SIG-M5 treated with dmso at 0.1 percent for 504 hours (cell line): ENCODE results near the gene GUCA2B.

ENCODE experiments used
- DNase-seq: peaks from one replicate; lab custom pipeline; 2025; ENCODE audit not compliant: unreplicated experiment; lab: John Stamatoyannopoulos, UW

The GUCA2B gene

DNA sequence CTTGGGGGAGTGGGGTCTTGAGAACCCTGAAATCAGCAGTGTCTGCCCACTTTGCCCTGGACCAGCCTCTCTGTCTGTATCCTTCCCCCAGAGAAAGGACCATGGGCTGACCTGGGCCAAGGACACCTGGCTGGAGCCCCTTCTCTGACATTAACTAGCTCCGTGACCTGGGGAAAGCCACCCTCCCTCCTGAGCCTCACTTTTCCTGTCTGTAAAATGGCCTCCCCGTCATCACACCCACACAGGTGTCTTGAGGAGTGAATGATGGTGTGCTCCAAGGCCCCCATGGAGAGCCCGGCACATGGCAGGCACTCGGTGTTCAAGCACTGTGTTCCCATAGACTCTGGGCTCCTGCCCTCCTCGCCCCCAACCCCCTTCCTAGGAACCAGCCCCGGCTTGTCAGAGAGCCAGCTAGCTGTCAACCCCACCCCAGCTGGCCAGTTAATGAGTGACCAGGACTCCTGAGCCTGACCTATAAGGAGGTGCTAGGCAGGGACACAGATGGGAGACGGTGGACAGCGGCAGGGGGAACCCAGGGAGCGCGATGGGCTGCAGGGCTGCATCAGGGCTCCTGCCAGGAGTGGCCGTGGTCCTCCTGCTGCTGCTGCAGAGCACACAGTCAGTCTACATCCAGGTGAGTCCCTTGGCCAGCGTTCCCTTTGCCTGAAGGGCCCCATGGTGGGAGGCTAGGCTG lies at the start of gene GUCA2B:
TSS of gene GUCA2B (plus strand) at position 504 of the 694 bp plus-strand sequence. CDS start at position 545, 41 bp downstream.
- DNase-seq: no peak

DNA sequence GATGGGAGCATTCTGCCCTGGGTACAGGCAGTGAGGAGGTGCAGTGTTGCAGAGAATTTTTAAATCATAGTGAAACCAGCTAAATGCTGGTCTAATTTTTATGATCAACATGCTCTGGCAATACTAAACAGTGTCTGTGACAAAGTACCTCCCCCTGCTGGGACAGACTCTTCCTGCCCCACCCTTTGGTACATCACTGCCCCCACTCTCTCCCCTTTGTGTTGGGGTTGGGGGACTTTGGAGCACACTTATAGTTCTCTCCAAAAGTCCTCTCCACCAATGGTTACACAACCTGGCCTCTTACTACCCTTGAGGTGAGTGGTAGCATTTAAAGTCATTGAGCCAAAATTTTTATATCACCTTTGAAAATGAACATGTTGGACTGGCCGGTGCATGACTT lies 48.2 kb upstream of the GUCA2B start:
- no peak for DNase-seq

DNA sequence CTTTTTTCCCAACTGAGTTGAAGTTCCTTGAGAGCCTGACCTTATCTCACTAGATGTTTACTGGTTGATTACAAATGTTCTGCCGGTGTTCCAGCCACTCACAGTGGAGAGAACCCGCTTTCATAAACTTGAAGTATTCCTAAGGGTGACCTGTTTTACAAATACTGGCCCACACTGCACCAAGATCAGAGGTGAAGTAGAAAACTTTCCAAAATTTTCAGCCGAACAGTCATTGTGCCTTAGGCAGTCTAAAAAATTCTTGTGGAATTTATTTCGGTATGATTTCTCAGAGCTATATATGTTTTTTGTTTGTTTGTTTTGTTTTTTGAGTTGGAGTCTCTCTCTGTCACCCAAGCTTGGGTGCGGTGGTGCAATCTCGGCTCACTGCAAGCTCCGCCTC lies 44.9 kb upstream of the GUCA2B start:
- DNase-seq: no peak

DNA sequence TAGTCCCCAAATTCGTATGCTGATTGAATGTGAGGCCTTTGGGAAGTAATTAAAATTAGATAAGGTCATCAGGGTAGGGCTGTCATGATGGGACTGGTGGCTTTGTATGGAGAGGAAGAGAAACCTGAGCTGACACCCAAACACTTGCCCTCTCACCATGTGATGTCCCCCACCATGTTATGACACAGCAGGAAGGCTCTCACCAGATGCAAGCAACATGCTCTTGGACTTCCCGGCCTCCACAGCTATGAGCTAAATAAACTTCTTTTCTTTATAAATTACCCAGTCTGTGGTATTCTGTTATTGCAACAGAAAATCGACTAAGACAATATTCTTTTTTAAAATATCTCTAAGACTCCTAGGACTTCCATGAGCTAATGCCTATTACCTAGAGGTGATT lies 43.6 kb upstream of the GUCA2B start:
- DNase-seq: no peak

DNA sequence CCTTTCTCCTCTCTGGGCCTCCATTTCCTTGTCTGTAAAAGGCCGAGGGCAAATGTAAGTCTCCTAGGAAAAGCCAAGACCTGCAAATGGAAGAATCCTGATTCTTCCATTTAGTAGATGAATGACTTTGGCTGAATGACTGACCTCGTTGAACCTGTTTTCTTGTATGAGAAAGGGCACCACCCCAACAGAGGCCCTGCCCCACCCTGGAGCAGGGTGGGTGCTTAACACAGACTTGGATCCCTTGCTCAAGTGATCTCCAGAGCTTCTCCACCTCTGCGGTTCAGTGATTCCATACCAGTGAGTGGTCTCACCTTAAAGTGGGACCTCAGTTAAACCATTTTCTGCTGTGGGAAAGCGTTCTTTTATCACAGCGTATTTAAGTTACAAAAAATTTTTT lies 39.0 kb upstream of the GUCA2B start:
- DNase-seq: no peak

DNA sequence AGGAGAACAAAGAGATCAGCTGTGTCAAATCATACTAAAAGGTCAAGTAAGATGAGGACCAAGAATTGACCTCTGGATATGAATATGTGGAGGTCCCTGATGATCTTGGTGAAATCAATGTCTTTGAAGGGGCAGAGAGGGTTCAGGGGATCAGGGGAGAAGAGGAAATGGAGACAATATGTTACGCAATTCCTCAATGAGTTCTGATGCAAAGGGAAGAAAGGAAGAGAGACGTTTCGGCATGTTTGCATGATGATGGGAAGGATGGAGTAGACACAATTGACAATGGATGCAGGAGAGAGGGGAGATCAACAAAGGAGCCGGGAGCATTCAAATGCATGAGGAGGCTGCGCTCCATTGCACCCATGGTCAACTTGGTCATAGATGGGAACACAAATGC lies 36.0 kb upstream of the GUCA2B start:
- no peak for DNase-seq

DNA sequence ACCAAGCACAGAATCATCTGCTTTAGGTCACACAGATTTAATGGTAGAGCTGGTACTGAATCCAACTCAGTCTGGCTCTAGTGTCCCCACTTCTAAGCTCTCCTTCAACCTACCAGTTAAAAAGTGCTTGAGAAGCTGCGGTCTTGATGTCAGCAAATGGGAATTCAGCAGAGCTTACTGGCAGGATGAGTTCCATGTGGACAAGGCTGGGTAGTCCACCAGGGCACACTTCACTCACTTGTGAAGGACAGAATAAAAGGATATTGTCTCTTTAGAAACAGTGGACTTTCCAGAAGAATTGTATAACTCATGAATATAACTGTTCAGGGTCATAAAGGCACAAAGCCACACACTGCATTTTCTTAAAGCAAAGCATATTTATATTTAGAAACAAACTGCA lies 35.1 kb upstream of the GUCA2B start:
- no peak for DNase-seq

DNA sequence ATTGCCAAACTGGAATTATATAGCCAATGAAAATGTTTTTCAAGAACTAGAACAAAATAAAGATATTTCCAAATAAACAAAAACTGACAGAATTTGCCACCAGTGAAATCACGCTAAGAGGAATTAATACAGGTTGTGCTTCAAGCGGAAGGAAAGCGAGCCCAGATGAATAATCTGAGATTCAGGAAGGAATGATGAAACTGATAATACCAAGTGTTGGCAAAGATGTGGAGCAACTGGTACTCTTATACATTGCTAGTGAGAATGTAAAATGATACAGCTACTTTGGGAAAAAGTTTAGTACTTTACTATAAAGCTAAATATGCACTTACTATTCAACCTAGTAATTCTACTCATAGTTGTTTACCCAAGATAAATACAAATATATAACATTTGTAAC lies 30.8 kb upstream of the GUCA2B start:
- no peak for DNase-seq

DNA sequence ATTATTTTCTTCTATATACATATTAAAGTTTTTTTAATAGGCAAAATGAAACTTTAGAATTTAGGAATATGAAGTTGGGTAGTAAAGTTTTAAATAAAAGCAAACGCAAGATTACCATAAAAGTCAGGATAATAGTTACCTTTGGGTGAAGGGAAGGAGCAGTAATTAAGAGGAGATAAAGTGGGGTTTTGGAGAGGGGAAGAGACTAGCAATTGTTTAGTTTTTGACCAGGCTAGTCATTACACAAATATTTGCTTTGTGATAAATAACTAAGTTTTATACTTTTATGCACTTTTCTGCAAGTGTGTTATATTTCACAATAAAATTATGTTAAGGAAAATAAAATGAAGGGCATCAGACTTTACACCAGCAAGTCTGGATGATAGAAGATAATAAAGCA lies 27.7 kb upstream of the GUCA2B start:
- DNase-seq: no peak

DNA sequence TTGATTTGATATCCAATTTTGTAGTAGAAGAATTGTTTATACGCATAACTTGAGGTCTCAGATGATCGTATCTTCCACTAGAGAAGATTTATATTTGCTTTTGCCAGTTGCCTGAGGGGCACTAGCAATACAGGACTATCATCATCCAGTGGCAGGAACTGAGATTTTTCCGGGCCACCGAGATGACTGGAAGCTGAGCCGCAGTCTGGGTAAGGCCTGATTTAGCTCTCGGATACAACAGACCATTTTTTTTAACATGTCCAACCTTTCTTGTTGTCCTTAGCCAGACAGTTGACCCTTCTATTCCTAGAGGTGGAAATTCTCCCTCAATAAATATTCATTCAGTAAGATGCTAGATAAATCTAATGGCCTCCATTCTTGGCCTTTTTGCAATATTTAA lies 25.4 kb upstream of the GUCA2B start:
- no peak for DNase-seq

DNA sequence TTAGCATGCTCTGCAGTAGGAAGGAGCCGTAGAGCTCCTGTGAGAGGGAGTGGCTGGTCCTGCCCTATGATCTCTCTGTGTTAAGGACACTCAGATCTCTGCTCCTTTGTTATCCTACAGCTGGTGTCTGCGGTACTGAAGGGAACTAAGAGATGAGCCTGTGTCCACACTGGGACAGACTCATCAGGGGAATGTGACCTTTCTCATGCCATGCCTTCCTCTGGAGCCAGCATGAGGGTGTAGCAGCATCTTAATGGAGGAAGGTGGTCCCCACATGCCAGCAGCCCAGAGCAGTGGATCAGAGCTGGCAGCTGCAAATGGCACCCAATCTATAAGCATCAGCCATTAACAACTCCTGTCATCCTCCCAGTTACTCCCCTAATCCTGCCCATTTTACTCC lies 24.7 kb upstream of the GUCA2B start:
- no peak for DNase-seq

DNA sequence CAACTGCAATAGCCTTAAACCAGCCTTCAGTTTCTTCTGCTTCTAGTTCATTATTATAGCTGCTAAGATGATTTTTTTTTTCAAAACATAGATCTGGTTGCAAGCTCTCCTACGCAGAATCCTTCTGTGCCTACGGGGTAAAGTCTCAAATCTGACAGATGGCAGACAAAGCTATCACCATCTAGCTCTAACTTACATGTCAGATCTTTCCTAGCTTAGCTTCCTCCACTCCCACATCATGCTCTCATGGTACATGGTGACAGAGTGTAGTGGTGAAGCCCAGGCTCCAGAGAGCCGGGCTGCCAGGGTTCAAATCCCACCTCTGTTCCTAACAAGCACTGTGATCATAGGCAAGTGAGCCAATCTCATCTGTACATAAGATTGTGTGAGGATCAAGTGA lies 24.2 kb upstream of the GUCA2B start:
- DNase-seq: no peak

DNA sequence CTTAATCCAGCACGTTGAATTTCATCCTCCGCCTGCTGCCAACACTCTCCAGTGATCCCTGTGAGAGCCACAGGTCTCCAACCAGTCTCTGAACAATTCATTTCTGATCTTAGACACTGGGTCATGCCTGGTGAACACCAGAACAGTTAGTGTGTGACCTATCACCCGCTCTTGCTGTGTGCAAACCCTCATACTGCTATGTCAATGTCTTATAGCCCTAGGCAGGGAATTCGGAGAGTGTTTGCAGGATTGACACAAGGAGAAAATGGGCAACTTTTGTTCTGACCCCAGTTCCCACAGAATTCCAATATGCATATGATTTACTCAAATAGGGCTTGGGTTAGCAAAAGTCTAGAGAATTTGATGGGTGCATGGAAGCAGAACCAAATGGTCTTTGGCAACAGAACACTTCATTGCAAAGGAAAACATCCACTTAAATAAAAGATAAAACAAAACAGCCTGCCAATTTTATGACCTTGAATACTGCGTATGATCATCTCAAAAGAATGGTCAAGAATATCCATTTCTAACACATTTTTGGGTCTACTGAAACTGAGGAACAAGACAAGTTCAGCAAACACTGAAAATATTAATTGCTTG lies 23.0 kb upstream of the GUCA2B start:
- DNase-seq: no peak

DNA sequence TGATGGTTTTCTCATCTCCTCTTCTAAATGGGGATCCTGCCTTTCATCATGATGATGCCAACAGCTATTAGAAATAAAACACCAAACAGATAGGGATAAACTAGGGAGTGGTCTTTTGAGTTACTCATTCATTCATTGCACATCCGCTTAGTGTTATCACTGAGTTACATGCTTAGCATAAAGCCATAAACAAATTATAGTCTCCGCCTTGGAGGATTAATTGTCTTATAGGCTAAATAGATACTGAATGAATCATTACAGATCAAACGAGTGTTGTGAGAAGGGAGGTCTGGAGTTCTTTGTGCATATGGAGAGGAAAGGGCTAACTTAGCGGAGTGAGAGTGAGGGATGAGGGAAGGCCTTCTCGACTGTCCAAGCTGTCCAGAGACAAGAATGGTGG lies 19.8 kb upstream of the GUCA2B start:
- DNase-seq: no peak

DNA sequence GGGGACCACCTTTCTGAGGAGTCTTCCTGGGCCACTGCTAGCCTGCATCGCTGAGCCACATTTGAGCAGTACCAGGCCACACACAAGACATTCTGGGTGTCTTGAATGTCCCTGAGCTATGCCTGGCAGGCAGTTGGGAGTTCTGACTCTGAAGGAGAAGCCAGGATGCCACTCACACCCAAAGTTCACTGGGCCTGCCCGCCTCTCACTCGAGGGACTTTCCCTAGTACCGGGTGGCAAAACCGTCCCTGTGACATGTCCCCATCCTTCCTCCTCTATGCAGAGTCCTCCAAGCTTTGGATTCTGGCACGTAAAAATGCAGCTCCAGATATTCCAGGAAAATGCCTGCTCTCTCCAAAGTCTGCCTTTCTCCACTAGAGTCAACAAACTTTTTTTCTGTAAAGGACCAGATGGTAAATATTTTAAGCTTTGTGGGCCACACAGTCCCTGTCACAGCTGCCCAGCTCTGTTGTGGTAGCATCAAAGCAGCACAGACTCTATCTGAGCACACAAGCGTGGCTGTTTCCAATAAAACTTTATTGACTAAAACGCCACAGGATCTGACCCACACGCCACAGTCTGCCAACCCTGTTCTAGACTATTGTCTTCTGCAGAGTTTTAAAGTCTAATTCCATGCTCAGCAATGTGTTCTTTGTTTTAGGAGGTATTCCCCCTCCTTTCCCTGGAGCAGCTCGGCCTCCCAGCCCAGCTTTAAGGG lies 19.2 kb upstream of the GUCA2B start:
- no peak for DNase-seq

DNA sequence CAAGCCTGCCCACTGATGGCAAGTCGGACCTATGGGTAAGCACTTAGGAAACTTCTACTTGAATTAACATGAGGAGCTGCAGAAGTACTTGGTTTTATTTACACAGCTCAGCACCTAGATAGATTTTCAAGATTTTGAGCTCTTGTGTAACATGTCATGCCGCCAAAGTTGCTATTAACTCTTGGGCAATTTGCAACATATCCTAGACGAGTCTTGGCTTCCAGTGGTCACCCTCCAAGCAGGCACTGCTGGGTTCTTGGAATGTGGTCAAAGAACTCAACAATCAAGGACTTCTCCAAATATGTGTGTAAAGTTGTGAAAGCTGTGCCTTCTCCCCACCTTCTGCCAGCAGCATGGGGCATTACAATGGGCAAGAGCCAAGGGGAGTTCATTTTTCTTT lies 17.8 kb upstream of the GUCA2B start:
- no peak for DNase-seq

DNA sequence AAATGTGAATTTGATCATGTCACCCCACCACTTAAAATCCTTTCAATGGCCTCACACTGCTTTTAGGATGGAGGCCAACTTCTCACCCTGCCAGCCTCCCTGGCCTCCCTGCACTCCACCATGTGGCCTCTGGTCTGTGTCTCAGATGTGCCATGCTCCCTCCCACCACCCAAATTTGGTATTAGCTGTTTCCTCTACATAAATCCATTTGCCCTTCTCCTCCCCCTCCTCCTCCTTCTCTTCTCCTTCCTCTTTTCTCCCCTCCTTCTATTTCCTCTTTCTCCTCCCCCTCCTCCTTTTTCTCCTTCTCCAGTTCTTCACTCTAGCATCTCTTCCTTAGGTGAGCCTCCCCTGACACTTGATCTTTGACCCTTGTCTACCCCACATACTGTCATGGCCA lies 16.7 kb upstream of the GUCA2B start:
- no peak for DNase-seq

DNA sequence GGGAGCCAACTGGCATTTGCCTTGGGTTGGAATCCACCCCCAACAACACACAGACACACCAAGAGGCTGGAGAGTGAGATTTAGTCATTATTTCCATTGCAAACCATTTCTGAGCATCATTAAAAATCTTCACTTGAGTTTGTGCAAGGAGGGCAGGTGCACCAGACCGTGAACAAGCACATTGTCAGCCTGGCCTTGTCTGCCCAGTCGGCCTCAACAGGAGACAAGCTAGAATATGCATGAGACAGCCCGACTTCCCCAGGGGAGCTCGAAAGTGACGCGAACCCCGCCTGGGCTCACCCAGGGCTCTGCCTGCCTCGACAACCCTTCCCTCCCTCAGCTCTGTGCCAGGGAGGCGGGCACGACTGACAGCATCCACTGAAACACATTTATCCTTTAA lies 15.4 kb upstream of the GUCA2B start:
- no peak for DNase-seq

DNA sequence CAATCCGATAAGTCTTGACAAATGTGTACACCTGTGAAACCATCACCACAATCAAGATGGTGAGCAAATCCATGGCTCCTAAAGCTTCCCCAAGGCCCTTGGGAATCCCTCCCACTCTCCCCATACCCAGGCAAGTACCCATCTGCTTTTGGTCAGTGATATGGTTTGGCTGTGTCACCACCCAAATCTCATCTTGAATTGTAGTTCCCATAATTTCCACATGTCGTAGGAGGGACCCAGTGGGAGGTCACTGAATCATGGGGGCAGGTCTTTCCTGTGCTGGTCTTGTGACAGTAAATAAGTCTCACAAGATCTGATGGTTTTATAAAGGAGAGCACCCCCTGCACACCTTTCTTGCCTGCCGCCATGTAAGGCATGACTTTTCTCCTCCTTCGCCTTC lies 14.6 kb upstream of the GUCA2B start:
- DNase-seq: no peak

DNA sequence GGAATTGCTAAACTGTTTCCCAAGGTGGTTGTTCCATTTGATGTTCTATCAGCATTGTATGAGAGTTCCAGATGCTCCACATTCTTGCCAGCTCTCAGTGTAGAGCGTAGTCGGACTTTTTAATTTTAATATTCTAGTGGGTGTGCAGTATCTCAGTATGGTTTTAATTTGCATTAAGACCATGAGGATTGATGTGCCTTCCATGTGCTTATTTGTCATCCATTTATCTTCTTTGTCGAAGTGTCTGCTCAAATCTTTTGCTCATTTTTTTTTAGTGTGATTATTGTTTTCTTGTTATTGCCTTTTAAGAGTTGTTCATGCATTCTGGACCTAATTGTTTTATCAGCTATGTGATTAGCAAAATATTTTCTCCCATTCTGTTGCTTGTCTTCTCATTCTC lies 13.8 kb upstream of the GUCA2B start:
- DNase-seq: no peak

DNA sequence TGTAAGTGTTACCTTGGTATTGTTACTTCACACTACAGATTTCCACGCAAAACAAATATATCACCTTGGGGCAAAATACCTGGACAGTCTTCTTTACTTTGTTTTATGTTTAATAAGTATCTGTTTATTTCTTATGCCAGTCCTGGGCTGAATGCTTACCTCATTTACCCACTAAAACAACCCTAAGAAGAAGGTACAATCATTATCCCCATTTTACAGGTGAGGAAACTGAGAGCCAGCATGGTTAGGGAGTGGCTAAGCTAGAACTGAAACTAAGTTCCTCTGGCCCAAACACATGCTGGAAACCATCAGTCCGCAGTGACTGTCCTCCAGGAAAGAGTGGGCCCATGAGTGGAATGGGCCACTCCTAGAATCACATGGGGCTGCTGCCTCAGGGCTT lies 13.0 kb upstream of the GUCA2B start:
- DNase-seq: no peak

DNA sequence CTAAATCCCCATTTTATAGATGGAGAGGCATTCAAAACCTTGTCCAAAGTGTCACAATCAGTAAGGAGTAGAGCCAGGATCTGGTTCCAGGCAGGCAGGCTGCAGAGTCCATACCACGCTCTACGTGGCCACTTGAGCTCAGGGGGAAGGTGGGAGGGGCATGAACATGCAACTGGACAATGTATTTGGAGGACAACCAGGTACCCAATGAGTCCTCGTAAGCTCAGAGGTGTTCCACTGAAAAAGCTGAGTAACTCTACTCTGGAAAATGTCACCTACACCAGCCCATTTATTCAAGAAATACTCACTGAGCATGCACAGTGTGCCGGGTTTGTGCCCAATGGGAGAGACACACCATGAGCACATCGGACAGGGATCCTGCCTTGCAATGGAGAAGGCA lies 11.2 kb upstream of the GUCA2B start:
- DNase-seq: no peak
